HG03196 (cell line): Measurements from ENCODE around the gene DSG2.
"Not testable (repeated sequence)": the region's sequence is repeated elsewhere in the genome, so short reads cannot be mapped to it uniquely, and the experiment has no call there.

Experiments used
- ATAC-seq: cut with Tn5 transposase; IDR thresholded peaks from one replicate; pipeline ENCODE4 v1.9.1; 2021; ENCODE audit not compliant: unreplicated experiment

Gene DSG2

DNA sequence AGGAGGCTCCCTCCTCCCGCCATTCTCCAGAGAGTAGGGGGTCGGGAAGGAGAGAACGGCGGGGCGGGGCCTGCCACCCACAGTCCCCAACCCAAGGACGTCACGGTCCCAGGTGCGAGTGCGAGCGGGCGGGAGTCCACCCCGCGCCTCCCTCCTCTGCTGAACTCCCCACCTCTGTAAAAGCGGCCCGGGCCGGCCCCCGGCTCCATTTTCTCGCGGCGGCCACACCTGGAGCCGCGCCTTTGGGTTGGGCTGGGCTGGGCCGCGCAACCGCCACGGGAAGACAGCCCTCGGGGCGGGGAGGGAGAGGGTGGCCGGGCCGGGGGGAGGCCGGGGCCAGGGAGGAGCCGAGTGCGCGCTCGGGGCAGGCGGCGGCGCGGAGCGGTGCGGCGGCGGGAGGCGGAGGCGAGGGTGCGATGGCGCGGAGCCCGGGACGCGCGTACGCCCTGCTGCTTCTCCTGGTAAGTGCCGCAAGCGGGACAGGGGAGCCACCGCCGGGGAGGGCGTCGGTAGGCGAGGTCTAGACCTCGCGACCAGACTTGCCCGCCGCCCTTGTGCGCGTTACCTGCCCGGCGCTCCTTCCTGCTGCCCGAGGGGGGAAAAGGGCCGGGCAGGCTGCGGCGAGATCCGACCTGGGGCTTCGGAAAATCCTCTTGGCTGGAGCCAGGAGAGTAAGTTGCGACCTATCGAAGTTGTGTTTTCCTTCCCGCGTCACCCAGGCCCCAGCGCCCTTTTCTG, at the start of gene DSG2:
Gene DSG2 (plus strand): TSS at position 342 of the 738 bp plus-strand sequence. CDS start 75 bp downstream, at position 417.
- ATAC-seq = peak; percentile 48

DNA sequence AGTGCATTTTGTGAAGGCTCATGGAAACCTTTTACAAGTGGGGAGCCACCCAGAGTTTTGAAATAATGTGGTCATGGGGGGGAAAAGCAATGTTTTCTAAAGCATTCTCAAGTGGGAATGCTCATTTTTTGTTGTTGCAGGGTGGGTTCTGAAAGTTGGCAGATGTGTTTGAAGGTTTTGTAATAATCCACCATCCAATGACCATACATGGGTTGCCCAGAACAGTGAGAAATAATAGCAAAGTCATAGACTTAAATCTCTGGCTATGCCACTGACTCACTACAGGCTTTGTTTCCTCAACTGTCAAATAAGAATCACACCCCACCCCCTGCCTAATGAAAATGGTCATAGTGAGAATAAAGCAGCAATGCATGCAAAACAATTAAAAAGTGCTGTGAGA, 47.6 kb upstream of the DSG2 start:
- ATAC-seq = no peak

DNA sequence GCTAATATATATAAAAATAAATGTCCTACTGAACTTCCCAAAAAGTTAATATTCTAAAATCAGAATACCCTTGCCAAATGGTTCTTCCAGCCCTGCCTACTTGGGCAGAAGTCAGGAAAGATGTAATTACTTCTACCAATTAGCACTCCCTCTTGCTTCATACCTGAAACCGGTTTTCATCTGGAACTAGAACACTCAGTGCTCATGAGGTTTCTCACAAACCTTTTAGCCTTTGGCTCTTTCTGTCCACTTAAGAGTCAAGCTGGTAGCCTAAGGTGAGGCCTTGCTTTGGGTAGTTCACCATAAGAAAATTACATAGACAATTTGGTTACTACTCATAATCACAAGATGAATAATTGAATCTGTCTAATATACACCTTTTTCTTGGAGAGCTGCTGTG, 46.4 kb upstream of the DSG2 start:
- no peak for ATAC-seq

DNA sequence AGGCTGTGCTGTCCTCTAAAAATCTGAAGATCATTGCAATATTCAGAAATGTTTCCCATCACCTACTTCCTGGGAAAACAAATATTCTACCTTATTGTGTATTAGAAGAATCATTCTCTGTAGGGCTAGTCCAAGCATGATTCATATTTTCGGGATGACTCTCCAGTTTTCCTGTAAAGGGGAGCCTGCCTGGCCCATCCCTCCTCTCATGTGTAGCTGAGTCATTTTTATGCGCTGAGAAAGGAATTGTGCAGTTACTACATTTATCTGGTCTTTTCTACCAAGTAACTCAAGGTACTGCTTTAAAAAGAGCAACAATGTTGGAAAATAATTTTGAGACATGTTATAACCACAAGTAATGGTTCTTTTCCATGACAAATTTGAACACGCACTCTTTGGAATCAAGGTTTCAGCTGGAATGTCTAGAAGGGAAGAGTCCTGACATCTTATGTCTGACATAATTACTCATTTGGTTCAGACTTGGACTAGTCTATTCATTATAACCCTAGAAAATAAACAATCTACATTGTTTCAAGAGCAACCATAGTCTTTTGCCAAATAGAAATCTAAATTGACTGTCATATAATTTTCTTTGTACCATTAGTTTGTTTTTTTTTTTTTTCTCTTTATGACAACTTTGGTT, 43.8 kb upstream of the DSG2 start:
- ATAC-seq = no peak

GRCh38 chr18:31469629-31470028, 28.3 kb upstream of the DSG2 start:
- no peak for ATAC-seq

GRCh38 chr18:31478688-31479087, 19.3 kb upstream of the DSG2 start:
- no peak for ATAC-seq

DNA sequence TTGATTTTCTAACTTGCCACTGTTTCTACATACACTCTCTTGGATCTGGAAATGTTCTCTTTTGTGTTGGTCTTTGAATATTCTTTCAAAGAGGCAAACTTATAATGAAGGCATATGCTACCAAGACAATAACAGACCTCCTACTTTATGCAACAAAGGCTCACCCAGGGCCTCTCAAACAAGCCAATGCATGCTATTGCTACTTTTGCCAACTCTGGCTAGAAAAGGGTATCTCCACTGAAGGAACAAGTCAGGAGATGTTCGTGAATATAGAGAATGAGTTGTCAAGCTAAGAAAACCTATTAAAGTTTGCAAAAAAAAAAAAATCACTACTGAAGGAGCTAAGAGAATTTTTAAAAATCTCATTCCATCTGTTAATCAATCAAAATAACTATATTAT, 15.9 kb upstream of the DSG2 start:
- no peak for ATAC-seq

- no peak for ATAC-seq
Observed at GRCh38 chr18:31483396-31483795, 14.6 kb upstream of the DSG2 start.

DNA sequence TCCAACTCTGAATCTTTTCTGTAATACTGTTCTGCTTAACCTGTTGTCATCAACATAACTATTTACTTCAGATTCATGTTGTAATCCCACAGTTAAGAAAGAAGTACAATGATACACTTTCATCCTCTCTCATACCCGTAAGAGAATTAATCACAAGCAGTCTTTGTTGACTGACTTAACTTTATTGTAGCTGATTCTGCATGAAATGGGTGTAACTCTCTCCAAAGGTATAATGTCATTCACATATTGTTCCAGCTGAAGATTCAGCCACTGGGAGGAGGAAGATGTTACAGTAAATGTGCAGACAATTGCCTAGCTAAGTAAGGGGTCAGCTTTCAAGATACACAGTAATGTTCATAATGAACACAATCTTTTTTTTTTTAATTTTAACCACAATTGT, 13.5 kb upstream of the DSG2 start:
- ATAC-seq = no peak

- no peak for ATAC-seq
Observed at GRCh38 chr18:31486165-31486564, 11.8 kb upstream of the DSG2 start.

DNA sequence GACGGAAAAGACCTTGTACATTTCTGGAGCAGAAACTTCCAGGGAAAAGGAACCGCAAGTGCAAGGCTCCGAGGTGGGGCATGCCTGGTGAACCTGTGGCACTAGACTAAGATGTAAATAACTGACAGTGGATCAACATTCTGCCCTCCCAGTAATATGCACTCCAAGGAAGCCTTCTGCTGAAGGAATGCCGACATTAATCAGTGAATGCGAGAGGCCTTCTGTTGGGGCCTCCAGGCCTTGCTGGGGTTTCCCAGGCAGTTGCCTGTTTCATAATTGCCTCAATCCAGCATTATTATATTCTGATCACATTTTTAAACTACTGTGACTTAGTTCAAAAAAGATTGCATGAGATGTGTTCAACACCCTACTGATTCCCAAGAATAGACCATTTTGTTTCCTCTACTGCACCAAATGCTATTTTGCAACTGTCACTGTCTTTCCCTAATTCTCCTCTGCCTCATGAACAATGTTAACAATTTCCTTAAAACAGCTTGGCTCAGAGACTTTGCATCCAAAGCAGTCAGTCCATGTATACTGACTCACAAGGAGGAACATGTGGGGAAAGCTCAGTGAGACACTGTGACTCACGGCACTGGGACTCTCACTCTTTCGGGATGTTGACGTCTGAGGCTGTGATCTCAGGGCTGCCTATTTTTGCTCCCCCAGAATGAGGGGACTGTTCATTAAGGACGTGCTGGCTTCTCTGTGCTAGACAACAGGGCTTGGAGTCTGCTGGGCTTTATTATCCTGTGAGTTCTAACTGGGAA, 10.5 kb upstream of the DSG2 start:
- no peak for ATAC-seq

DNA sequence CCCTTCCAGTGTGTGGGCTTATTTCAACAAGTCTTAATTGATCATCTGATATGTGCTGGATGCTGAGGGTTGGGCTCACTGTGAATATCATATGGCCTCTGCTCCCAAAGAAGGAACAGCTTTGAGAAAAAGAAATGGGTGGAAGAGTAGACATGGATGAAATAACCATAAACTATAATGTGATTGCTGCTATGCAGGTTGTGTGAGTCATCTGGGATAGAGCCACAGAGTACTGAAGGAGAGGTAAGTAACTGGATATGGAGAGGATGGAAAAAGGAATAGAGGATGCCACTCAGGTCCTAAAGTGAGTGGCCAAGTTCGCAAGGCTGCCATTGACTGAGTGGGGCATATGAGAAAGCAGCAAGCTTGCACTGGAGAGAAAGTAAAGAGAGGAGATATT, 8.7 kb upstream of the DSG2 start:
- ATAC-seq = no peak

DNA sequence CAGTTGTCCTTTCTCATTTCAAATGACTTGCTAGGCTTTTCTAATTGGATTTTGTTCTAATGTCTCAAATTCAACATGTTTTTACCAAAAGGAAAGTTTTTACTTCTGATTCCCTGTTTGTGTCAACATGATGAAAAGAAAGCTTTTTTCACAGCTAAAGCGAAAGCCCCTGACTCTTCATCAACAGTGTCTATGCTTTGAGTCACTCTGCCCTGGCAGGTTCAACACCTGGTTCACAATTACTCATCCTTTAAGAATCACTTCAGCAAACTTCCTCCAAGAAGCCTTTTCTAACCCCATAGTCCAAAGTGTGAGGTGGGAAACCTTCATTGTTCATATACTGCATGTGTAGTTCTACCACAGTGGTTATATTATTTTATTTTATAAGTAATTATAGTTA, 7.6 kb upstream of the DSG2 start:
- ATAC-seq = peak; percentile 83

DNA sequence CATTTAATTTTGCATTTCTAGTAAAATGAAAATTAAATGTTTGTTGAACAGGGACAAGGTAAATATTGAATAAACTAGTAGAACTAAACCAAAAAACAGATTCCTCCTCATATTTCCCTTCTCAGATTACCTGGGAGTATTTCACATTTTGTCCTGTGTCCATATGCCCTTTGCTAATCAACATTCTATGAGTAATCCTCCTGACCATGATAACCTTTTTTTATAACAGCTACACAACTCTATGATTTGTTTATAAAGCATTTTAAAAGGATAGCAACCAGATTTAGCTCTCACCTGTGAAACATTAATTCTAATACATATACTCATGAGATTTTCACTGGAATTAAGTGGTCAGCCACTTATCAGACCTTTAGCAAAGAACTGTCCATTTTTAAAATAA, 7.1 kb upstream of the DSG2 start:
- ATAC-seq = no peak

DNA sequence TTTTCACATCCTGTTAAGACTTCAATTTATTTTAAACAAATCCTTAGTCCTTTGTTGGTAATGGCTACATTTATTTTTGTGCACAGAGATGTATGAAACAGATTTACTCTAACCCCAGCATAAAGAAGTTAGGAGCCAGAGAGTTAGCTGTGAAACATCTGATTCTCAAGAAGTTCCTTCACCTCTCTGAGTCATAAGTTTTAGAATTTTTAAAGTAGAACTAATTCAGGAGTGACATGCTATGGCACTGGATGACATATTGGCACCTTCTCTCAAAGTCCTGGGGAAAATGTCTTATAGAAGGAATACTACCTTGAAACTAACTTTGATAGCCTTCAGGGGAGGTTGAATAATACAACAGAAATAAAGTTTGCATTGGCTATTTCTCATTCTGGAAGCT, 6.4 kb upstream of the DSG2 start:
- ATAC-seq = no peak

GRCh38 chr18:31492671-31493070, 5.3 kb upstream of the DSG2 start:
- ATAC-seq = no peak

DNA sequence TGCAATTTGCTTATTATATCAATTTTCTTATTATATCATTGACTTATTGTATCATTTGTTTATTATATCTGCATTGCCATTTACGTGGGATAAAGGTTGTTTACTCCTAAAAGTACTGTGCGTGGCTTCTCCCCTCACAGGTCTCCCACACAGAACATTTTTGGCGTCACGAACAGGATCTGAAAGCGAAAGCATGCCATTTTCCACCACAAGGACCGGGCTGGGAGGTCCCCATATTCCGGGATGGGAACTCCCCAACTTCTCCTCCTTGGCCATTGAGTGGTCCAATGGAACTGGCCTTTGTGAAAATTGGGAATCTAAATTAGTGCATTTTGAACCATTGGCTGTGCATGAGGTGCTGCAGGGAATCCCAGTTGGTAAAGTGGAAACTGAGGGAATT, 4.8 kb upstream of the DSG2 start:
- ATAC-seq = no peak

DNA sequence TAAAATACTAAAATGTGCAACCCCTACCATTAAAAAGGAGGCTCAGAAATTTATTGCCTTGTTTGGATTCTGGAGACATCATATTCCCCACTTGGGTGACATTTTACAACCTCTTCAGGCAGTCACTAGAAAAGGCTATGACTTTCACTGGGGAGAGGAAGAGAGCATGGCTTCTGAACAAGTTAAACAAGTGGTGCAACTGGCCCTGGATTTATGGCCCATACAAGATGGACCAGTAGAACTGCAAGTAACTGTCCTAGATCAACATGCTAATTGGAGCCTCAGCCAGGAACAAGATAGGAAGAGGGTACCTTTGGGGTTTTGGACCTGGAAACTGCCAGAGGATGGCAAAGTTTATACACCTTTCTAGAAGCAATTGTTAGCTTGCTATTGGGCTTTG, 4.0 kb upstream of the DSG2 start:
- no peak for ATAC-seq

GRCh38 chr18:31494705-31495244, 3.2 kb upstream of the DSG2 start:
- ATAC-seq = not testable (repeated sequence)

DNA sequence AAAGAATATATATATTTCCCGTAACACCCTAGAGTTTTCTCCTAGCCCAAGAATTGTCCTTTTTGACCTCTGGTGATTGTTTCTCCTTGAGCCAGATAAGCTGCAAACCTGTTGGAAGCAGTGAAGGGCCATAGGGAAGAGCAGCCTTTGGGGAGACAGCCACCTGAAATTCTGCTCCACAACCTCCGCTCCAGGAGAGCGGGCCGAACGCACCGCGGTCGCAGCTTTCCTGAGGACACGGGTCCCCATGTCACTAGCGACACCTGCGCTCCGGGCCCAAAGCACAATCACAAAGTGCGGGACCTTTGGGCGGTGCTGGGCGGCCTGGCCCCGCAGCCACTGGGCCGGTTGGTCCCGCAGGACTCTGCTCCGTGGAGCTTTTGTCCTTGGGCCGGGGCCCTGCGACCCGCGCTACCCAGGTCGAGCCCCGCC, 557 bp upstream of the DSG2 start:
- no peak for ATAC-seq

GRCh38 chr18:31498574-31499524, 872 bp downstream of the DSG2 start:
- ATAC-seq = no peak
